Frontal cortex (tissue), 4 donors: ENCODE results near the gene CDH23. TPM values are rescaled to one million over a fixed set of nuclear protein-coding genes. Genes with fewer than 3 reads are reported as not detected.
A peak's percentile ranks its signal among the peaks of the same experiment; 100 is the strongest.

Experiments used
- DNase-seq, 2 donors: peaks; one replicate each; pipeline ENCODE4 v3.0.0; 2012; ENCODE audit warnings: low spot score in 2 of 2
- FAIRE-seq: peaks from 2 replicates; lab custom pipeline; 2012; peaks lifted over from hg19 to GRCh38; lab: Jason Lieb, UNC
- total RNA-seq: library from RNA; depleted of rRNA; stranded (reverse); fragments of >200 nt; gene quantifications from one replicate; pipeline ENCODE4 v1.2.3, GENCODE V29; 2014
- donor health status: control.
- donor health status: control.
- donor health status: control.

CDH23 gene
- total RNA-seq, 1 donor from 2014 or later = 3.3 TPM

DNA sequence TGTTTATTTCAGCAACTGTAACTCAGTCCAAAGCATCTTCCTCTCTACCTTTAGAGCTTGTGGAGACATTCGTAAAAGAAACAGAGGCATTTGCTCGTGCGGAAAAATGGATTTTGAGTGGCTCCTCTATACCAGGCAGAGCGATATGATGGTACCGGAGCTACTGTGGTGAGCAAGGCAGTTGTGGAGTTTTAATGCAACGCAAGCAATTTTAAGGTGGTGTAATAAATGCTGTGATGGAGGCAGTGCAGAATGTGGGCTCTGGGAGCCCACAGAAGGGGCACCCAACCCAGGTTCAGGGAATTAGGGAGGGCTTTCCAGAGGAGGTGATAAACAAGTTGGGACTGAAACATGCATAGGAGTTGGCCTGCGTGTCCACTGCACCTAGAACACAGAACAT, 149.5 kb downstream of the CDH23 start:
- FAIRE-seq (no peak), DNase-seq (no peak)

- FAIRE-seq (no peak), DNase-seq (no peak)
These were observed 150.6 kb downstream of the CDH23 start for GRCh38 chr10:71547312-71547711.

- DNase-seq (peak in 1 of 2 donors; percentile 34), FAIRE-seq (no peak)
These were observed 151.4 kb downstream of the CDH23 start for GRCh38 chr10:71547876-71548846.

GRCh38 chr10:71549766-71550533, 153.2 kb downstream of the CDH23 start:
- FAIRE-seq (no peak), DNase-seq (no peak)

GRCh38 chr10:71550628-71551027, 153.9 kb downstream of the CDH23 start:
- no peak for DNase-seq
- no peak for FAIRE-seq

- FAIRE-seq = no peak
- DNase-seq = no peak
These were observed 155.2 kb downstream of the CDH23 start for GRCh38 chr10:71551970-71552369.

DNA sequence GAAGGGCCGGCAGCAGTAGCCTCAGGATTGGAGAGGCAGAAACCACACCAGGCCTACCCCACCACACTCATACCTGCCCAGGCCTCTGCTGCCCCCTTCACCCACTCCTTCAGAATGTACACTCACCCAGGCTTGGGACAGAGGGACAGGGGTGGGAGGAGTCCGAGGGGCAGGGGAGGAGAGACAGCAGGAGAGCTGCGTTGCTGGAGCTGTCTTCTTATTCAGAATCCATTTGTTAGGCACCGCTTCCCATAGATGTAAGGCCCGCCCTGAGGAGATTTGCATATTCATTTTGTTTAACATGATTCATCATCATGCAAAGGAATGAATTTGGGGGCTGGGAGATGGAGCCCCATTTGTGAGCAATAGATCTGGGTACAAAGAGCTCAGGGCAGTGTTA, 156.7 kb downstream of the CDH23 start:
- no peak for FAIRE-seq

DNA sequence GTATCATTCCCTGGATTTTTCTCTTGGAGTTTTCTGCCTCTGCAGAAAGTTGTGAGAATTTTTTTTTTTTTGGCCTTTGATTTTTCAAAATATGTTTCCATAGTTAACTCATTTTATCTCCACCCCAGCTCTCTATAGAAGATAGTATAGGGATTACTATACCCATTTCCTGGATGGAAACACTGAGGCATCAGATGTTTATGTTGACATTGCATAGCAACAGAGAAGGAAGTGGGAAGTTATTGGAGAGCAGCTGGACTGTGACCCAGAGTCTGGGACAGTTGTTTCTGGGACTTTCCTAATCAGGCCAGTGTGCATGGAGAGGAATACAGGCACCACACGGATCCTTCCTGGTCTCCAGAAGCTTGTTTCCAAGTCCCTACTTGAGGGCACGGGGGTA, 158.0 kb downstream of the CDH23 start:
- FAIRE-seq = no peak
- no peak for DNase-seq

More for the DNA sequence above, 156.7 kb downstream of the CDH23 start:
- DNase-seq = no peak

- FAIRE-seq (no peak), DNase-seq (no peak)
These were observed 158.5 kb downstream of the CDH23 start for GRCh38 chr10:71555087-71555723.

DNA sequence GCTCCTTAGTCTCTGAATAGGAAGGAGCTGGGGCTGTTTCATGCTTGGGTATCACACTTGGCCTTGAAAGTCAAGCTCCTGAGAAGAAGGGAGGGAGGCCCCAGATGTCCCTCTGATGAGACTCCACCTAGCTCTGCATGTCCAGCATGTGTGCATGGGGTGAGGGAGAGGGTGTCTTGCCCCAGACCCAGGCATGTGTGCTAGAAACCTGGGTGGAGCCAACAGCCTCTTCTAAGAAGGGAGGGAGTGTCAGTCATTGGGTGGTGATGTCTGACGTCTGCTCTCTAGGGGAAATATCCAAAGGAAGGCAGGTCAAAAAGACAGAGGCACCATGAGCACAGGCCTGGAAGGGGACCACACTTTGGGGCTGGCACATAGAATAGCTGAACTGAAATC, 159.0 kb downstream of the CDH23 start:
- no peak for FAIRE-seq
- DNase-seq = no peak

- DNase-seq (no peak), FAIRE-seq (no peak)
These were observed 162.3 kb downstream of the CDH23 start for GRCh38 chr10:71558991-71559390.

DNA sequence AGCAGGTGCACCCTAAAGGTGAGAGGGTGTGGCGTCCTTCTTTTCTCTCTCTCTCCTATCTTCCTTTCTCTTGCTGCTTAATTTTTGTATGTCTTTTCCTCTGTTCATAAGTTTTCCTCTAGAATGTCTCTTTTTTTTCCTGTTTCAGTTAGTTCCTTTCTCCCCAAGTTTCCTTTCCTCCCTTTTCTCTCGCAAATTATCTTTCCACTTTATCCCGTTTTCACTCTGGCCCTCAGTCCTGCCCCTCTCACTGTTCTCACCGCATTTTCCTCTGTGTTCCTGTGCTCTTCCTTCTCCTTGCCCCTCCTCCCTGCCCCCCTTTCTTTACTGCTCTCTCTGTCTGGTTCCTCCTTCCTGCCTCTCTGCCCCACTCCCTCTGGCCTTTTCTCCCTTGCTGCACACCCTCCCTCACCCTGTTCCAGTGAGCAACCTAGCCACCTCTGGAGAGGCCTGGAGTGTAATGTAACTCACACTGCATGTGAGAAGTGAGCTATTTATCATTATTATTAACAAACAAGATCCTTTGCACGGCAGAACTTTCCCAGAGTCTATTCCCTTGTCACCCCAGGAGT, 164.4 kb downstream of the CDH23 start:
- FAIRE-seq (no peak), DNase-seq (no peak)

- no peak for FAIRE-seq
- DNase-seq = no peak
These were observed 165.5 kb downstream of the CDH23 start for GRCh38 chr10:71562181-71562580.

- no peak for FAIRE-seq
These were observed 166.2 kb downstream of the CDH23 start for GRCh38 chr10:71562904-71563303.

DNA sequence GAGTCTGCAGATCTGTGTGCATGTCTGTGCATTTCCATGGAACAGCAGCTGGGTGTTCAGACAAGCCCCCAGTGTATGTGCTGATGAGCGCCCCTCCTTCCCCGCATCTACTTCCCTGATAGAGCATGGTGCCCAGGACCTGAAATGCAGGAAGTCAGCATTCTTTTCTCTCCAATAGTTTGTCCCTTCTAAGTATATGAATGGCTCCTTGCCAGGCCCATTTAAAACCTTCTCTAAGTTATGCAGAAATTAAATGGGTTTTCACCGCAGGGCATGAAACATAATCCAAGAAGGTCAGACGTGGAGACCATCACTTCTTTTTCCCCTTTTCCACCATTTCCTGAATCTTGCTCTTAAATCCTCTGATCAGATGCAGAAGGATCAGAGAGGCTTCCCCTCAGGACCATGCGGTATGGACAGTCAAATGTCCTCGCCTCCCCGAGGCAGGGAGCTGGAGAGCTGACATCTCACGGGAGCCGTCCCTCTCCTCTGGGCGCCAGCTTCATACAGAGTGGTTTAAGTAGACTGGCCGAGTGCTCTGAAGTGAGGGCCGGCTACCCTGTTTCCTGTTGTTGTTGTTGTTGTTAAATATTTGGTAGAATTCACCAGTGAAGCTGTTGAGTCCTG, 167.6 kb downstream of the CDH23 start:
- no peak for DNase-seq
- FAIRE-seq = no peak

More at GRCh38 chr10:71562904-71563303, 166.2 kb downstream of the CDH23 start:
- no peak for DNase-seq

DNA sequence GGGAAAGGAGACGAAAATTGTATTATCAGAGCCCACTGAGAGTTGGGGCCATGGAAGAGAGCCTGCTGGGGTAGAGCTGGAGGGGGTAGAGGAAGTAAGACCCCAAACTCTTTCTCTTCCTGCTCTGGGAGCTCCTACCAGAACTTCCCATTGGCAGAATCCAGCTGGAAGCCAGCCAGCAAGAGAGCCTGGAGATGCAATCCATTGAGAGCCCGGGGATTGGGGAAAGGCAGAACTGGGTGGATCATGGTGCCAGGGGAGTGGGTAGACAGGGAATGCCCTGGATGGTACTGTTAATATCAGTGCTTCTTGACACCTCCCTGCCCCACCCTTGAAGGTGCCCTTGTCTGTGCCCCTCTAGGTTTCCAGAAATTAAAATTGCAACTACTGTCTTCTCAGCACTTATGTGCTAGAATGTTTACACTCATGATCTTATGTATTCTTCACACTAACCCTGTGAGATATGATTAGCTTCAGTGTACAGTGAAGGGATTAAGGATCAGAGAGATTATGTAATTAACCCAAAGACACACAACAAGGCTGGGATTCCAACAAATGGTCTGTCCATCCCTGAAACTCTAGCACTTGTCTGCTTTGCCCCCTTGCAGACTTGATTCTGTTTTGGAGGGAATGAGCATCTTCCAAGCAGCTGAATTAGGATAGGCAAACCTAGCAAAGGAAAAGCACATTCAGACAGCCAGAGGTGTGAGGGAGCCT, 168.7 kb downstream of the CDH23 start:
- no peak for FAIRE-seq
- no peak for DNase-seq

DNA sequence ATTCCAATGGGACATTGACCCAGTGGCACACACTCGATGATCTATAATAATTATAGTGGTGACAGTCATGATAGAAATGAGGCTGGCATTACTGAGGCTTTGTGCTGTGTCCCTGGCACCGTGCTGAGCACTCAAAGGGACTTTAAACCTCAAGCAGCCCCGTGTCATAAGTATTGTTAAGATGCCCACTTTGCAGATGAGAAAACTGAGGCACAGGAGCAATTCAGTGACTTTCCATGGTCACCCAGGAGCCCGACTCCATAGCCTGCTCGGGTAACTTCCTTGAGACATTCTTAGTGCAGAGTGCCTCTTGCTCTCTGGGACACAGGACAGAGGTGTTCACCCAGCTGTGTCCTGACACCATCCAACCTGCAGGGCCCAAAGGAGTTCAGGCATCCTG, 170.3 kb downstream of the CDH23 start:
- DNase-seq = no peak
- no peak for FAIRE-seq

DNA sequence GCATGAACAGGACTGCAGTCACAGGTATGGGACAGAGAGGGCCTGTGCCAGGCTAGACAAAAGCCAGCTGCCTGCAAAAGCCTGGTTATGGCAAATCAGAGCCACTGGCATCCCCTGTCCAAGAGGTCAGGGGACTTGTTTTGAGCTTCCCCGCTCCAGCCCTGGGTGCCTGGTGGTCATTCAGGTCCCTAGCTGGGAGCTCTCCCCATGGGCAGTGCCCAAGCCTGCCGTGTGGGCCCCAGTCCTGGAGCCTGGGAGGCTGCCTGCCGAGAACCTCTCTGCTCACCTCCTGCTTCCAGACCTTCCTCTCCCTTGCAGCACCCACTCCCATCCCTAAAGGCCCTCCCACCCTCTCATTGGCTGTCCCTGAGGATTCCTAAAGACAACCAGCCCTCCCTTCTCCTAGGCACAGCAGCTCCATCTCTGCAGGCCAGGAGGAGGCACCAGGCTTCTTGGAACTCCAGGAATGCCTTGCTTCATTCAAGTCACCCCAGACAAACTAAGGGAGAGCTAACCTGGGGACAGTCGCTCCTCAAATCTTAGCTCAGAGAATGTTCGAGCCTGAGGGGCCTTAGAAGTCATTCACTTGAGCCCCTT, 172.3 kb downstream of the CDH23 start:
- no peak for DNase-seq
- no peak for FAIRE-seq
